Measurements from ENCODE around the gene PIGR. TPM values are rescaled to one million over a fixed set of nuclear protein-coding genes. Genes with fewer than 3 reads are reported as not detected.

The PIGR gene
- total RNA-seq, 1 donor from 2014 or later, result 30.1 TPM

DNA sequence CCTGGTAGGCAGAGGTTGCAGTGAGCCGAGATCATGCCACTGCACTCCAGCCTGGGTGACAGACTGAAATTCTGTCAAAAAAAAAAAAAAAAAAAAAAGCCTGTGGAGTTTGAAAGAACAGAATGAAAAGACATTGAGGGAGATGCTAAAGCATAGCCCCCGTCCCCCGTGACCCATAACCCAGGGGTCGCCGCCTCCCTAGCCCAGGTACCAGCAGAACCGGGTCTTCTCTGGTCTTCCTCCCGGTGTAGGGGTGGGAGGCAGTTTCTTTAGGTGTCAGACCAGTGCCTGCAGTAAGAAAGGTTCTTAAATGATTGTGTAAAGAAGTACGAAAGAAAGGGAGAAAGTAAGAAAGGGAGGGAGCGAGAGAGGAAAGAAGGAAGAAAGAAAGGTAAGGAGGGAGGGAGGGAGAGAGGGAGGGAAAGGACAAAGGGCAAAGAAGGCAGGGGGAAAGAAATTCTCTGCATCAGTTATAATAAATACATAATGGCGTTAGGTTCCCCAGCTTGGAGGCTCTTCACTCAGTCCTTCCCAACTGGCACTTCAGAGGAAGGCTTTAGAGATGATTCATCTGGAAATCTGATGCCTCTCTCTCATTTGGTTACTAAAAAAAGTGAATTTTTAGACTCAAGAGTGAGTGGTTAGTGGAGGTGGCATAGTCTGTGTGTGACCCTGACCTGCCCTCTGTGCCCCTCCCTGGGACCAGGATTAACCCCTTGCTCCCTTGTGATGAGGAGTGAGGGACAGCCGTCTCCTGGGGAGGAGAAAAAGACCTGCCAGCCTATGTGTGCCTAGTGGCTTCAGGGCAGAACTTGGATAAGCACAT lies 48.0 kb downstream of the PIGR start:
- Mint-ChIP-seq H3K27me3 (peaks cover 29% of the 10 kb centered on the region), H3K27ac (no peak overlapping the region), H3K9me3 (no peaks in the 10 kb centered on the region), H3K4me1 (ENCODE audit: unreplicated experiment) (peaks cover 10% of the 10 kb centered on the region), H3K36me3 (no peaks in the 10 kb centered on the region), H3K4me3 (no peak overlapping the region)
- TF ChIP-seq, protein P1, sequence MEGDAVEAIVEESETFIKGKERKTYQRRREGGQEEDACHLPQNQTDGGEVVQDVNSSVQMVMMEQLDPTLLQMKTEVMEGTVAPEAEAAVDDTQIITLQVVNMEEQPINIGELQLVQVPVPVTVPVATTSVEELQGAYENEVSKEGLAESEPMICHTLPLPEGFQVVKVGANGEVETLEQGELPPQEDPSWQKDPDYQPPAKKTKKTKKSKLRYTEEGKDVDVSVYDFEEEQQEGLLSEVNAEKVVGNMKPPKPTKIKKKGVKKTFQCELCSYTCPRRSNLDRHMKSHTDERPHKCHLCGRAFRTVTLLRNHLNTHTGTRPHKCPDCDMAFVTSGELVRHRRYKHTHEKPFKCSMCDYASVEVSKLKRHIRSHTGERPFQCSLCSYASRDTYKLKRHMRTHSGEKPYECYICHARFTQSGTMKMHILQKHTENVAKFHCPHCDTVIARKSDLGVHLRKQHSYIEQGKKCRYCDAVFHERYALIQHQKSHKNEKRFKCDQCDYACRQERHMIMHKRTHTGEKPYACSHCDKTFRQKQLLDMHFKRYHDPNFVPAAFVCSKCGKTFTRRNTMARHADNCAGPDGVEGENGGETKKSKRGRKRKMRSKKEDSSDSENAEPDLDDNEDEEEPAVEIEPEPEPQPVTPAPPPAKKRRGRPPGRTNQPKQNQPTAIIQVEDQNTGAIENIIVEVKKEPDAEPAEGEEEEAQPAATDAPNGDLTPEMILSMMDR (conservative IDR thresholded peaks at IDR 0.05), result no peak
- DNase-seq (ENCODE audit: extremely low spot score, unreplicated experiment), result no peak

DNA sequence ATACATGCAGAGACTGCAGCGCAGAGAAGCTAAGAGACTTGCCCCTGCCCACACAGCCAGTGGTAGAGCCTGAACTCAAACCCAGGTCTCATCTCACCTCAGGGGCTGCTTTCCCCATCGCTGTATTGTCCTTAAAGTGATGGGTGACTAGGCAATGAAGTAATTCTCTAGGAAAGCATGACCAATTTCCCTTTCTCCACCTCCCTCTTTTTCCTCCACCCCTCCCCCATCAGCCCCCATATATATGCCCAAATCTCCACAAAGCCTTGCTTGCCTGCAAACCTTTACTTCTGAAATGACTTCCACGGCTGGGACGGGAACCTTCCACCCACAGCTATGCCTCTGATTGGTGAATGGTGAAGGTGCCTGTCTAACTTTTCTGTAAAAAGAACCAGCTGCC lies 49.1 kb downstream of the PIGR start, which contains the start of gene IL24:
IL24 (plus strand) TSS at position 269 of the 400 bp plus-strand sequence. CDS start 390 bp downstream, outside the sequence.
- Mint-ChIP-seq H3K27me3 (peaks cover 24% of the 10 kb centered on the region), H3K4me3 (no peak within 1 kb of the TSS), H3K36me3 (no peaks in the 10 kb centered on the region), H3K27ac (no peak within 1 kb of the TSS), H3K9me3 (no peaks in the 10 kb centered on the region), H3K4me1 (ENCODE audit: unreplicated experiment) (peaks cover 10% of the 10 kb centered on the region)
- TF ChIP-seq, protein P1 (conservative IDR thresholded peaks at IDR 0.05), result no peak
- DNase-seq (ENCODE audit: extremely low spot score, unreplicated experiment), result no peak

DNA sequence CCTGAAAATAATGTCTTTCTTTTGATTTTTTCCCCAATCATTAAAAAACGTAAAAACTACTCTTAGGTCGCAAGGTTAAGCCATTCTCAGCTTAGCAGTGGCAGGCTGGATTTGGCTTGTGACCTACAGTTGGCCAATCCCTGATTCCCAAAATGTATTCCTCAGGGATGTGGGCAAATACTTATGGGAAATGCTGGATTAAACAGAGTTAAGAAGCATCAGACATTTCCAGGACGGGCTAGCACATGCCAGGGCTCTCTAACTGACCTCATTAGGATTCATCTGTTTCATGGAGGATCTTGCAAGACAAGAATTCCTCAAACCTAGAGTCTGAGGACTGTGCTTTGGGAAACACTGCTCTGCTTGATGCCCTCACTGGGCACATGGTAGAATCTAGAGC lies 50.0 kb downstream of the PIGR start:
- TF ChIP-seq, protein P1 (conservative IDR thresholded peaks at IDR 0.05), result no peak
- Mint-ChIP-seq H3K4me3 (no peak overlapping the region), H3K27ac (no peak overlapping the region), H3K4me1 (ENCODE audit: unreplicated experiment) (peaks cover 10% of the 10 kb centered on the region), H3K36me3 (no peaks in the 10 kb centered on the region), H3K27me3 (peaks cover 24% of the 10 kb centered on the region), H3K9me3 (no peaks in the 10 kb centered on the region)
- DNase-seq (ENCODE audit: extremely low spot score, unreplicated experiment), result no peak

DNA sequence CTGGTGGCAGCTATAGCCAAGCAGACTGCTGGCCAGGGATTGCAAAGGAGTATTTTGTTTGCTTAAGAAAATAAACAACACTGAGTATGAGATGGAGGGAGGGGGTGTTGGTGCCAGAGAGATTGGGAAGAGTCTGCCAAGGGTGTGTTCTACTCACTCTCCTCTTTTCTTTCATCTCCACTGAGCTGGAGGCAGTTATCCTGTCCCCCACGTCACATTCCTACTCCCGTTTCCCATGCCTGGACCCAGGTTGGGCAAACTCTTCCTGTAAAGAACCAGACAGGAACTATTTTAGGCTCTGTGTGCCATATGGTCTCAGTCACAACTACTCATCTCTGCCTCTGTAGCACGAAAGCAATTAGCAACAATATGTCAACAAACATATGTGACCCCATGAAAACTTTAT lies 50.4 kb downstream of the PIGR start:
- H3K4me1 Mint-ChIP-seq (ENCODE audit: unreplicated experiment), result peaks cover 10% of the 10 kb centered on the region
- no peaks in the 10 kb centered on the region for H3K36me3 Mint-ChIP-seq
- no peak overlapping the region for H3K27ac Mint-ChIP-seq
- no peaks in the 10 kb centered on the region for H3K9me3 Mint-ChIP-seq
- H3K27me3 Mint-ChIP-seq, result peaks cover 22% of the 10 kb centered on the region
- TF ChIP-seq, protein P1 (conservative IDR thresholded peaks at IDR 0.05), result no peak
- no peak overlapping the region for H3K4me3 Mint-ChIP-seq
- no peak for DNase-seq (ENCODE audit: extremely low spot score, unreplicated experiment)

DNA sequence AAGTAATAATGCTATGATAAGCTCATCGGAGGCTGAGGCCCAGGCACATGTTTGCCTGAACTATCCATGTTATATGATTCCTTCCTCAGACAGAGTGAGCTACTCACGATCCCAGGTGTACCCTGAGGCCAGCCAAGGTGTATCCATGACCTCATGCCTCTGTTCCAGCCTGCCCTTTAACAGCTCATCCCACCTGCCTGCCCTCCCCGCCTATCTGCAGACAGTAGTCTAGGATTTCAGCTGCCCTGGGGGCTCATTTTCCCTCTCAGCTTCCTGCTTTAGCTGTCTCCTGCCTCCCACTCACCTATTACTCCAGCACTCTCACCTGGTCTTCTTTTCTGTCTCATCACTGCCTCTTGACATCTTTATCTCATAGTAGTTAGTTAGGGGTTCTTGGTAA lies 50.9 kb downstream of the PIGR start:
- Mint-ChIP-seq H3K36me3 (no peaks in the 10 kb centered on the region), H3K27me3 (peaks cover 17% of the 10 kb centered on the region), H3K4me3 (no peak overlapping the region), H3K9me3 (no peaks in the 10 kb centered on the region), H3K27ac (no peak overlapping the region), H3K4me1 (ENCODE audit: unreplicated experiment) (peaks cover 10% of the 10 kb centered on the region)
- TF ChIP-seq, protein P1 (conservative IDR thresholded peaks at IDR 0.05), result no peak
- DNase-seq (ENCODE audit: extremely low spot score, unreplicated experiment), result no peak
